Activated gamma-delta T cell treated with anti-CD3 and anti-CD28 coated beads, Interleukin-2, amount 50 U/mL, for 16 hours (primary cell): ENCODE measurements around the gene TMOD1.
"Not testable (repeated sequence)": the region's sequence is repeated elsewhere in the genome, so short reads cannot be mapped to it uniquely, and the experiment has no call there.

Experiments
- DNase-seq: peaks from one replicate; pipeline ENCODE4 v3.0.0-alpha.2; 2020; ENCODE audit warnings: low read depth

The TMOD1 gene

DNA sequence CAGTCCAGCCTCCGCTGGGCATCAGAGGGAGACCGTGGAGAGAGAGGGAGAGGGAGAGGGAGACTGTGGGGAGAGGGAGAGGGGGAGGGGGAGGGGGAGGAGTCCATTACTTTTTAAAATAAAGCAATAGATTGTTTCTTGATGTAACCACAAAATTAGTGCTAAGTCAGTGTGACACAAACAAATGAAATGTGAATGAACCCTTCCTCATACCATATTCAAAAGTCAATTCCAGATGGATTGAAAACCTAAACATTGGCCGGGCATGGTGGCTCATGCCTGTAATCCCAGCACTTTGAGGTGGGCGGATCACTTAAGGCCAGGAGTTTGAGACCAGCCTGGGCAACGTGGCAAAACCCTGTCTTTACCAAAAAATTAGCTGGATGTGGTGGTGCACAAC, 2.6 kb upstream of the TMOD1 start:
- DNase-seq: not testable (repeated sequence)

DNA sequence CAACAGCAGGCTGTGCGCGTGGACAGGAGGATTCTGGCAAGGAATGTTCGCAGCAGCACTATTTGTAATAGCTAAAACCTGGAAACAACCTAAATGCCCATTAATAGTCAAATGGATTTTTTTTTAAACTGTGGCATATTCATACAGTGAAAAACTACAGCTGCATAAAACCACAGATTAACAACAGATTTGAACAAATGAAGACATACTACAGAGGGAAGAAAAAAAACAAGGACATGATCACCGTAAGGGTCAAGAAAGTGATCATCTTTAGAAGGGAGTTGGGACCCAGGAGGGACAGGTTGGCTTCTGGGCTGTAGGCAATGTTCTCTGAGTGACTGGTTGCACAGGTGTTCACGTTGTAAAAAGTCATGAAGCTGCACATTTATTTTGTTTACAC, 1.2 kb upstream of the TMOD1 start:
- DNase-seq: no peak

DNA sequence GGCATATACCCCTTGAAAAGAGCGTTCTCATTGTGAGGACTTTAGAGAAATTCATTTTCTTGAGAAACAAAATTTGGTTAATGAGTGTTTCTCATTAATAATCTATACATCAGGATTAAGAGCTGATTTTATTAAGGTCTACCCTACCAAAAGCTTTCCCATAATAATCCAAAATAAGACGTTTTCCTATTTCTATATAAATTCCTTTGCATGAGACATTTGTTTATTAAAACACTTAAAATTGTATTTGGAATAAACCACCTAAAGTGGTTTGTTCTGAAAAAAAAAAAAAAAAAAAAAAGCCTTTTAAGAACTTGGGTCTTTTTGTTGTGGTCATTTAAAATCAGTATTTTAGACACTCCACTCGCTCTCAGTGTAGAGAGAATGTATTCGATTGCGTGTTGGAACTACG, 695 bp upstream of the TMOD1 start:
- no peak for DNase-seq

DNA sequence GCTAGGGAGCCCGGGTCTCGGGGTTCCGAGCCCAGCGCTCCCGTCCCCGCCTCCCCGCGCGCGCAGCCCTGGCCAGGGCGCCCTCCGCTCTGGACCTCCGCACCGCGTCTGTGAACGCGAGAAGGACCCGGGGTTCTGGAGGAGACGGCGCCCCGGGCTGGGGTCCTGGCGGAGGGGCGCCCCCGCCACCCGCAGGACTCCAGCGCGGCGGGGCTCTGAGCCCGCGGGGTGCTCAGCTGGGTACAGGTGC, 431 bp downstream of the TMOD1 start:
- no peak for DNase-seq

DNA sequence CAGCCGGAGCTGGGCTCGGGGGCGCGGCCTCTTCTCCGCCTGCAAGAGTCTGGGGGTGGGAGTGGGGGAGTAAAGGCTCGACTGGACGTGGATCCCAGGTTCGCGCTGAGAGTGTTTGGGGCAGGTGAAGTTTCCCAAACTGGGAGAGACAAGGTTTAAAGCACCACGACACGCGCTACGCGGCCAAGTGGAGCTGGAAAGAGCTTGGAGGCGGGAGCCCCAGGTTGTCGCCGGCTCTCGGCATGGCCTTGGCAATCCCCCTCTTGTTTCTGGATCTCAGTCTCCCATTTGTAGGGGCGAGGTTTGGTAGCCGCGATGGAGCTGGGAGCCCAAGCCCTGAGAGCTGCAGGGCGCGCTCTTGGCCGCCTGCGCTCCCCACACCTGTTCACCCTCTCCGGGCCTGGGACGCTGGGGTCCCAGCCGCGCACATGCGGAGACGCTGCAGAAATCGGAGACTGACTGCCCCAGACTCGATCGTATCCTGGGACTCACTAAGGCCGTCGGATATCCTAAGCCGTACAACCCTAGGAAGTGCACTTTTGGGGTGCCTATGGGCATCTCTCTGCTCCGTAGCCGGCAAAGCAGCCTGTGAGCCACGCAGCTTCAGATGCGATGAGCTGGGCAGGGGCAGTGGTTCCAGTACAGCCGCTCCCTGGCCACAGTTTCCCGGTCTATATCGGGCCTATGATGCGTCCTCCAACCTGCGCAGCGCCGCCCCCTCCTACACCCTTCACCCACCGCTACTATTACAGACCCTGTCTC, 937 bp downstream of the TMOD1 start:
- DNase-seq: no peak

DNA sequence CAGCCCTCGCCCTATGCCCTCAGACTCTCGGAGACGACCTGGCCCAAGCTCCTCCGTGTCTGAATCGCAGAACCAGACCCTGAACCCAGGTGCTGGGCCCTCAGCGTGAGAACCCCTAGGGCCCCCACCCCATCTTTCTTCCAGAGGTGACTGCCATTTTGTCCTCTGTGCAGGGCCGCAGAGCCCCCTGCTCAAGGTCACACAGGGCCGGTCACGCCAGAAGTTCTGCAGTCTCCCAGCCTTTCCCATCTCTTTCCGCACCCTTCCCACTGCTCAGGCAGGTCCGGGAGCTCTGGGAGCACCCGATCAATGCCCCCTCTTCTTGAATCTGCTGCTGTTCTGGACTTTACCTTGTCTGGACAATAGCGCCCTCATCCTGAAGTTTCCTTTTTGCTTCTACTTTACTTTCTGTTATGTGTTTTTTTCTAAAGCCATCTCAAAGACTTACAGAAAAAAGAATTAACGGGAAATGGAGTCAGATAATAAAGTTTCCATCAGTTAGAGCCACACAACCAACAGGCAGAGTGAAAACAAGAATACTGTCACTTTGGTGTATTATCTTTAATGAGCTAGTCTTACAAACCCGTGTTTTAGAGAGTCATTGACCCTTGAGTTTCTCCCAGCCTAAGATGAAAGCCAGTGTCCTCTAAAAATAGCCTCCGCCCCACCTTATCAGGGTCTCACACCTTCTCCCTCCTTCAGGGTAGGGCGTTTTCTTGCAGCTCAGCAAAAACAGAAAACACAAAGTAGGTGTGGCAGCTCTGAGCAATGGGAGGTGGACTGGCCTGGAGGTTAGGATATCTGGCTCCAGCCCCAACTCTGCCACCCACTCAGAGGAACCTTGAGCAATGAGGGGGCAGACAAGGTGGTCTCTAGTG, 1.8 kb downstream of the TMOD1 start:
- DNase-seq: no peak

DNA sequence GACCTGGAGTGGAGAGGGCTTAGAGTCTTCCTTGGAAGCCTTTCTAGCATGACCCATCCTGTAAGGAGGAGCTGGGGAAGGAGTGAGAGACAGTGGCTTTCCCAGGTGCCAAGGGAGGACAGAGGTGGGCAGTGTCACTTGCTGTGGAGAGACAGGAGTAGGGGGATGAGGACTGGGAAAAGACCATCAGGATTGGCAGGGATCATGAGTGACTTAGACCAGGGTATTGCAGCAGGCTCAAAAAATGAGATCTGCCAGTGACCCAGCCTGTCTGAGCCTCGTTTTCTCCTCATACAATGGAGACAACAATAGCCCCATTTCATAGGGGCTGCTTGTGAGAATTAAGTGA, 2.4 kb downstream of the TMOD1 start:
- DNase-seq: no peak

DNA sequence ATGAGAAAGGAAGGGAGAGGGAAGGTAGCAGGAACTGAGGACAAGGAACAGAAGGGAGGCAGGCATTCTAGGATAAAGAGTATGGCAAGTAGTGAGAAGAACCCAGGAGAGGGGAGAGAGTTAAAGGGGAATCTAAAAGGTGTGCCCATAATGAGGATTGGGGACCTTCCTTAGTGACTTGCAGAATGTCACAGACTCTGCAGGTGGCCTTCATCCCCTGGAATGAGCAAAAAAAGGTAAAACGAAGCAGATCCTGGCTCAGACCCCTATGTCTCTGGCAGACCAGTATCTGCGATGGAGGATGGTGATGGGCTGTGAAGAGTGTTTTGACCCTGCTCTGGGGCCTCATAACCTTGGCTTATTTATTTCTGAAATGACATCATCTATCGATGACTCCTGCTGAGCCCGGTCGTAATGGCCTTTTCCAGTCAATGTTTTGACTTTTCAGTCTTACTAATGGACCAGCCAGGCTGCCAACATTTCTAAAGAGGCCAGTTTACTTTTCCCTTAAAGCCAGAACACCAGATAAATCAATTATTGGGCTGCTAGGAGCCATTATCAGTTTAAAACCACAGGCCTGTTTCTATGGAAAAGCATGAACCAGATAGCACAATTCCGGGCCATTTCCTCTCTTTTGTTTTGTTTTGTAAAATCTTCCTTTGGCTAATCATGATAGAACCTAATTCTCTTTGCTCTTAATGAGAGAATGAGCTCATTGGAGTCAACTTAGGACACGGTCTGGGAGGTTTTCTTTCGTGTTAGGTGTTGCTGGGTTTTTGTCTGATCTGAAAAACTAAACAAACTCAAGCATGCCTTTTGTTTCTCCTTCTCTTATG, 3.1 kb downstream of the TMOD1 start:
- DNase-seq: no peak

DNA sequence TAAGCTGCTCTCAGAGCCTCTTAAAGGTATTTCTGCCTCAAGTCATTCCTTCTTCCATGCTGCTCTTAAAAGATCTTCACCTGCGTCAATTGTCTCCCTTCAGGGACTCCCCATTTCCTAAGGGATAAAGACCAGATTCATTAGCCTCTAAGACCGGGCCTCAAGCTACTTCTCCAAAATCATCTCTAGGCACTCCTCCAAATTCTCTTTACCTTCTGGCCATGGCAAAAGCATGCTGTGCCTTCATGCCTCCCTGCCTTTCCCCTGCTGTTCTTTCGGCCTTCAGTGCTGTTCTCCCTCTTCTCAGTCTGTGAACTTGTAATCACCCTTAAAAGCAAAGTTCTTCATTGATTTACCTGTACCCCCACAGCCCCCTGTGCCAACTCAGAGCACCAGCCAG, 4.4 kb downstream of the TMOD1 start:
- DNase-seq: no peak

DNA sequence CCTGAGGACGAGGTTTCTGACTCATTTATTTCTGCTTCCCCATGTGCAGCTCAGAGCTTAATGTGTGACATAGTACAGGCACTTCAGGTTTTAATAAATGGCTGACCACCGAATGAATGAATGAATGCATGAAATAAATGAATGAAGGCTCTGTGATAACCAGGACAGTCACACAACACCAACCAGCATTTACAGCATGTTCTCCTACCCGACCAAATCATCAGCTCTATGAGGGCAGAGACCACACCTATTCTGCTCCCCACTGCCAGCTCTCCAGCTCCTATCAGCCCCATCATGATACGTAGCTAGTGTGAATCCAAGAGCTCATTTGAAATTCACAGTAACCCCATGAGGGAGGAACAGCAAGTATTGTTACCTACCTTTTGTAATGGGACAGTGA, 4.8 kb downstream of the TMOD1 start:
- no peak for DNase-seq

DNA sequence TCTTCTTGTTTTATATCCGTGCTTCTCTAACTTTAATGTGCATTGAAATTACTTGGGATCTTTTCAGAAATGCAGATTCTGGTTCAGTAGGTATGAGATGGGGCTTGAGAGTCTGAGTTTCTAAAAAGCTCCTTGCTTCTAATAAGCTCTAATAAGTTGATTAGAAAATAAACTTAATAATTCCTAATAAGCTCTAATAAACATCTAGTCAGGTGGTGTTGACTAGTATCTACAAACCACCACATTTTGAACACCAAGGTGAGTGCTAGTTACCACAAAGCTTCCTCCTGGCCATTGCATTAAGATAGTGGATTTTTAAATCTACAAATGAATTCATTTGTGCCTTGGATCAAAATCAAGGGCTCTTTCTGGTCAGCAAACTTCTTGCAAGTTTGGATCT, 5.3 kb downstream of the TMOD1 start:
- DNase-seq: no peak

DNA sequence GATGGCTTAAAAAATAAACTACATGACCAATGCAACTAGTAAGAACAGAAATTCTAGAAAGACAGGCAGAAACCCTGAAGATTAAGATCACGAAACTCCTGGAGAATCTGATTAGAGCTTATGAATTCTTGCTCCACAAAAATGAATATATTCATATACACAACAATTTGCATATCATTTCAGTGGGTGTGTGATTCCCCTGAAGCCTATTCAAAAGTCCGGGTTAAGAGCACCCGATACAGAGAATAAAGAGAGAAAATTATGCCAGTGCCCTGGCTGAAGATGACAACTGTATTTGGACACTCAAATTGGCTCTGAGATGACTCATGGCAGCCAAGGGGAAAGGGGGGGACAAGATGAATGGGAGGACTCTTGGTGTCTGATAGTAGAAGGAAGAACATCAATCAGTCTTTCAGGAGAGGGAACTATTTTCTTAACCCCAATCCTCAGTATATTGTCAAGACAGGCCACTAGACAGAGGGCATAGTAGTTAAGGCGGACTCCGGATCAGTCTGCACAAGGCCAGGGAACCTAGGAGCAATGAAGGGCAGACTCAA, 6.0 kb downstream of the TMOD1 start:
- DNase-seq: no peak

DNA sequence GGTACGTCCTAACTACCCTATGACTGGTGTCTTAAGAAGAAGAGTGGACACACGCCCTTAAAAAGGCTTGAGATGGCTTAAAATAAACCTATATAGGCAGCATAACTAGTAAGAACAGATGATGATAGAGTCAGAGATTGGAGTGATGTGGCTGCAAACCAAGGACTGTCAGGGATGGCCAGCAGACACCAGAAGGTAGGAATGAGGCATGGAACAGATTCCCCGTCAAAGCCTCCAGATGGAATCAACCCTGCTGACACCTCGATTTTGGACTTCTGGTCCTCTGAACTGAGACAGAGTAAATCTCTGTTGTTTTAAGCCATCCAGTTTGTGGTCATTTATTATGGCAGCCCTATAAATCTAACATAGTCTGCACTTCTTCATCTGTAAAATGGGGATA, 7.4 kb downstream of the TMOD1 start:
- DNase-seq: no peak

DNA sequence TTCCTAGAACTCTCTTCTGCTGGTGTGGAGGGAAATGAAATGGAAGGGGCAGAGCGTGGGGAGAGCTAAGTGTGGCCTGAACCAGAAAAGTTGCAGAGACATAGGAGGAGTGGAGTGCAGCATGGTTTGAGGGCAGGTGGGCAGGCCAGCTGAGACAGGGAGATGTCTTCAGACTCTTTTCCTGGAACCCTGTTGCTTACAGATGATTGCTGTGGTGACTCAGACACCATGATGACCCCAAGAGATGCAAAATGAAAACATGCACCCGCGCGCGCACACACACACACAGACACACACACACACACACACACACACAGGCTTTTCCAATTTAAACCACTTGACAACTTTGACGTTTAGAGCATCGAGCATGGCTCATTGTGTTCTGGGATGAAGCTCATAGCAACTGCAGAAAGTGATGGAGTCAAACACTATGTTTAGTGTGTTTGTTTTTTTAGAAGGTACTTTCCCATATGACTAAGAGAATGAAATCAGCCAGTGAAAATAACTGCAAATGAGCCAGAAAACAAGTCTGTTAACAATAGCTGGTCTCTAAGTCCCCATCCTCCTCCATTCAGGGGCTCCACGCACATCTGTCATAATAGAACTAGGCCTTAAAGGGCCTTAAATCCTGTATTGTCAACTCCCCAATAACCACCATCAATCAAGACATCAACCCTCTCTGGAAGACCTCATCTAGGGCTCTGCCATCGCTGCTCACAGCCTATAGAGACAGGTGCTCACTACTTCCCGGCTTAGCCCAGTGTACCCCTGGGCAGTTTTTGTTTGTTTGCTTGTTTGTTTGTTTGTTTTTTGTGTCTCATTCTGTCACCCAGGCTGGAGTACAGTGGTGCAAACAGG, 9.6 kb downstream of the TMOD1 start:
- DNase-seq: no peak

DNA sequence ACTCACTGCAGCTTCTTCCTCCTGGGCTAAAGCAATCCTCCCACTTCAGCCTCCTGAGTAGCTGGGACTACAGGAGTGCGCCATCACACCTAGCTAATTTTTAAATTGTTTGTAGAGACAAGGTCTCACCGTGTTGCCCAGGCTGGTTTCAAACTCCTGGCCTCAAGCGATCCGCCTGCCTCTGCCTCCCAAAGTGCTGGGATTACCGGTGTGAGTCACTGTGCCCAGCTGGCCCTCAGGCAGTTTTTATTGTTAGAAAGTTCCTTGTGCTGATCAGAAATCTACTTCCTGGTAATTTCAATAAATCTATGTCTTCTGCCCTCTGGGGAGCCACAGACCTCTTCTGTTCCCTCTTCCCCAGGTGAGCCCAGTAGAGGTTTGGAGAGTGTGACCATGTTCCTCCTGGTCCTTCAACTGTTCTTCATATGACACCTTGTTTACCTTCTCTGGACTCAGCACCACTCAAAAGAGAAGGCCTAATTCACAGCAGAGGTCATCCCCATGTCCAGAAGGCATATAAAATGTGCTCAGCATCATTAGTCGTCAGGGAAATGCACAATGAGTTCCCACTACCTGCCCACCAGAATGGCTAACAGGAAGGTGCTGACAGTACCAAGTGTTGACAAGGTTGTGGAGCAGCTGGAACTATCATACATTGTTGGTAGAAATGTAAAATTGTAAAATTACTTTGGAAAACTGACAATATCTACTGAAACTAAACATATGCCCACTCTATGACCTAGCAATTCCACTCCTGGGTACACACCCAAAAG, 10.4 kb downstream of the TMOD1 start:
- DNase-seq: no peak

DNA sequence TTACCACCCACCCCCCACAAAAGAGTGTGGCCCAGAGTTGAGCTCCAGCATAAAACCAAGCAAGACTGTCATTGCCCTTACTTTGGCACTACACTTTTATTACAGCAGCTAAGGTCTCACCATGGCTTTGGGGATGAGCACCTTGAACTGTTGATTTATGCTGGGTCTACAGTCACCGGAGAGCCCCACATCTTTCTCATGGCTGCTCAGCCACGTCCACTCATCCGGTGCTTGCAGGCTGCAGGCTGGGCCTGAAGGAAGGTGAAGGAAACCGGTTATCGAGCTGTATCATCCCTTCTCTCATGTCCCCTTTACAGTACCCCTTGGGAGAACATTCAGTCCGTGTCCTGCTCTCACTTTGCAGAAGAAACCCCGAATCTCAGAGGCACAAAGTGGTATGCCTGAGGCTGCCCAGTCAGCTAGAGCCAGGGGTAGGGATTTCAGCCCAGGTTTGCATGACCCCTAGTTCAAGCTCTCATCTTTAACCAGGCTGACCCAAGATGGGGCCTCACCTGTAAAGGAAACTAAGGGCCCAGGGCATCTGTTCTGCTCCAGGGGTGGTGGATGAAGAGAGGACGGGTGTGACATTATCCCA, 11.6 kb downstream of the TMOD1 start:
- no peak for DNase-seq

DNA sequence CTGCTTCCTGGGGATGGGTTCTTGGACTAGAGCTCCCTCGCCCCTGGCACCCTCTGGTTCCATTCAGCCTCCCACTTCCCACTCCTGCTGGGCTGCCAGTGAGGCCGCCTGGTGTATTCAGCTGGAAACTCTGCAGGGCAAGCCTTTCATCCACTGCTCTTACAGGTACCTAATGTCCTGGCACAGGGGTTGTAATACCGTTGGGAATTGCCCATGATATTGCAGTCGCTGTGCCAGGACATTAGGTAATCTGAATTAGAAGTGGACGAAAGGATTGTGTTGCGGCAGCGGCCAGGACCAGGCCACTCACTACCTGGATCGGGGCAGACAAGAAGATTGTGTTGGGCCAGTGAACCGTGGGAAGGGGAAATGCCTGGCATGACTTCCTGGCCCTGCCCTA, 13.1 kb downstream of the TMOD1 start:
- DNase-seq: no peak

DNA sequence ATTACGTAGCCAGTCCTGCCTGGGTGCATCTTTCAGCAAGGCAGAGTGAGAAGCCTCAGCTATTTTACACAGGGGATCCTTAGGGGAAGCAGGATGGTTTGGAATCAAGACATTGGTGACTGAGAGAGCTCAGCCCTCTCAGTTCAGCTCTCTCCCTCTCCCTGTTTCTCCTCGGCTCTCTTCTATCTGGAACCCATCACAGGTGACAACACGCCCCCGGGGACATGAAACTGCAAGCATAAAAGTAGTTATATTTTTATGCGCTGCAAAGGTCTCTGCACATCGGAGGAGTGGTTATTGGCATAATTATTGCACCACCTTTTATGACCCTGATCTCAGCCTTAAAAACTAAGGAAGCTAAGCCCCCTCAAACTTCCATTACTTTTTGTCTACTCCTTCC, 14.2 kb downstream of the TMOD1 start:
- DNase-seq: no peak

DNA sequence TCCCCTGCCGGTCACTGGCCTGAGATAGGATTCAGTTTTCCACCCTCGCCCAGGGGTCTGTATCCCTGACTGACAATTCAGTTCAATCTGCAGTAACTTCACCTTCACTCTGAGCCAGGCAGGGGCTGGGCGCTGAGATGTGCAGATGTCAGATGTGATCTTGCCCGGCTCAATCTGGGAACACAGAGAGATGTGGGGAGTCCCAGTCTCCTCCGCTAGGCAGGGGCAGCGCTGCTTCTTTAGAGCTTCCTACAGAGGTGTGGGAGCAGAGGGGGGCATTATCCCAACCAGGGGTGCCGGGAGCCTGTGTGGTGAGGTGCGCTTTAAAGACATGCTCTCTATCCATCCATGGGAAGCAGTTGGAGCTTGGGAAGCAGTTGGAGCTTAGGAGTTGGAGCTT, 14.6 kb downstream of the TMOD1 start:
- DNase-seq: no peak

DNA sequence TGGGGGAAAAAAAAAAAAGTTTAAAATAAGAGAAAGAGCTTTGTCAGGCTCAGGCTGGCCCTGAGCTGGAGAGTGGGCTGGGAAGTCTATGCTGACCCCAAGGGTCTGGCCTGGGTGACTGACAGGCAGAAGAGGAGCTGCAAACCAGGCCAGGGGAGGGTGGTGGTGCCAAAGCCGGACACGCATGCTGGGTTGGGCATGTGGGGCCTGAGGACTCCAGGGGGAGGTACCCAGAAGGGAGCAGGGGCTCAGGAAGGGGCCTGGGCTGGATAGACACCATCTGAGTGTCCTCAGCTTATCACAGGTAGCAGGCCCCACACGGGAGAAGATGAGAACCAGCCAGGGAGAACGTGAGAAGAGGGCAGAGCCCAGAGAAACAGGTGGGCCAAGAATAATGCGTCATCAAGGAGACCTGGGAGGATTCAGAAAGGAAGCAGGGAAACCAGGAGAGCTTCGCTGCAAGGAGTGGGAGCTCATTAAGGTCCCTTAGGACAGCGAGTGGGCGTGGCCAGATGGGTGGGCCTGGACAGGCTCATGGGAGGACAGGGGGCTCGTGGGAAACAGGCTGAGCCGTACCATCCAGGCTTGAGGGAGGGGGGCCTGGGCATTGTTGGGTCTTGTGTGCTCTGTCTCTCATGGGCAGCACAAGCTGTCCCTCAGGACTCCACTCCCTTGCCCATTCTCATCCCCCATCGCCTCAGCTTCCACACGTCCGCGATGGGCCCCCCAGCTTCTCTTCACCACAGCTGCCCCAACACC, 16.0 kb downstream of the TMOD1 start:
- no peak for DNase-seq
